ENCODE results near the gene SYTL3.
A peak's percentile ranks its signal among the peaks of the same experiment; 100 is the strongest.
"Not testable (repeated sequence)": the region's sequence is repeated elsewhere in the genome, so short reads cannot be mapped to it uniquely, and the experiment has no call there.

Gene SYTL3

DNA sequence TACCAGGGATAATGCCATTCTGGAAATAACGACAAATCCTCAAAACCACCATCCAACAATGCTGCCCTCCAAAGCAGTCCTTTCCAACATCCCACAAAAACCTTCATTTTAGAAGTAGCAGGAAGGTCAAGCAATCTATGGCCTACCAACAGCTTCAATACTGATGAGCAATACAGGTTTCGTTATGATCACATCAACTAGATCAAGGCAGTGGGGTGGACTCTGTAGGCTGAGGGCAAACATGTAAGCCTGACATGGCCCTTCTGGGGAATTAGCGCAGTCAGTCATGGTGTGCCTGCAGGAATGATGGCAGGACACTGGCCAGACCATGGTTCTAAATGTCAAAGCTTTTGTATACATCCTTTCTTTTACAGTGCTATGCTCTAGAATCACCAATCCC lies 127.7 kb downstream of the SYTL3 start:
- DNase-seq, result no peak

DNA sequence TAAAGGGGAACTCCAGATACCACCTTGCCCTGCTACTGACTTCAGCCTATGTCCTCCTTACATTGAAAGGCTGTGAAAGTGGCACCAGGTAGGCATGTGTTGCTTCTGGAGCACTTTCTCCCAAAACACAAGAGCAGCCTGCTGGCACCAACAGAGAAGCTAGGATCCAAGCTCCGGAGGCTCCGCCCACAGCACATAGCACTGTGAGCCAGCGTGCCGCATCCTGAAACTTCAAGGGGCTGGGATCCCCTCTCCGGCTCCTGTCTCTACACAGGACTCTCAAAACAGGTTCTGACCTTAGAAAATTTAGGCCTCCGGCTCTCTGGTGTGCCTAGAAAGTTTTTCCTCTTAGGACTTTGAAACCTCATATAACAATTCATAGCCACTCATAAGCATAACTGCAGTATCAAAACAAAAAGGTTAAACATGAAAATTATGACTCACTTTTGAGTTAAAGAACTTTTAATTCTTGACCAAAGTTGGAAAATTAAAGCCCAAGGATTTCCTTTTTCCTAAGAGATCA lies 128.2 kb downstream of the SYTL3 start:
- no peak for DNase-seq

- no peak for DNase-seq
Measured at GRCh38 chr6:158780246-158780884, 130.5 kb downstream of the SYTL3 start.

- DNase-seq, result peak; percentile 85
Measured at GRCh38 chr6:158780988-158781691, 131.3 kb downstream of the SYTL3 start.

DNA sequence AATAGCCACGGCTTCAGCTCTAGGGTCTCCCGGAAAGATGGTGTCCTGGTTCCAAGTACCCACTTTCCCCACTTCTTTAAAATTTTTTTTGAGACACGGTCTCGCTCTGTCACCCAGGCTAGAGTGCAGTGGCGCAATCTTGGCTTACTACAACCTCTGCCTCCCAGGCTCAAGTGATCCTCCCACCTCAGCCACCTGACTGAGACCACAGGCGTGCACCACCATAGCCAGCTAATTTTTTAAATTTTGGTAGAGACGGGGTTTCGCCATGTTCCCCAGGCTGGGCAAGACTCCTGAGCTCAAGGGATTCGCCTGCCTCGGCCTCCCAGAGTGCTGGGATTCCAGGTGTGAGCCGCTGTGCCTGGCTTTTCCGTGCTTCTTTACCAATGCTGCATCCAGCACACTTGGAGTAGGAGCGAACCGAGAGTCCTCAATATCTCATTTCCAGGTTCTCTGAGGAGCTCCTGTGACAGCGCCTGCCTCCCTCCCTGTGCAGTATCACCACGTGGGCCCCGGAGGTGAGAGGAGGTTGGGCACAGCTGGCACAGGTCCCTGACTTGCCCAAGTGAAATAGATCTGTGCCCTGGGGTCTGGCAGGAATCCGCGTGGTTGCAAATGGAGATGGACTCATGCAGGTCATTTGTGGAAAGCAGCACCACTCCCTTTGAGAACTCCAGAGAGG lies 132.0 kb downstream of the SYTL3 start:
- DNase-seq, result peak; percentile 52

DNA sequence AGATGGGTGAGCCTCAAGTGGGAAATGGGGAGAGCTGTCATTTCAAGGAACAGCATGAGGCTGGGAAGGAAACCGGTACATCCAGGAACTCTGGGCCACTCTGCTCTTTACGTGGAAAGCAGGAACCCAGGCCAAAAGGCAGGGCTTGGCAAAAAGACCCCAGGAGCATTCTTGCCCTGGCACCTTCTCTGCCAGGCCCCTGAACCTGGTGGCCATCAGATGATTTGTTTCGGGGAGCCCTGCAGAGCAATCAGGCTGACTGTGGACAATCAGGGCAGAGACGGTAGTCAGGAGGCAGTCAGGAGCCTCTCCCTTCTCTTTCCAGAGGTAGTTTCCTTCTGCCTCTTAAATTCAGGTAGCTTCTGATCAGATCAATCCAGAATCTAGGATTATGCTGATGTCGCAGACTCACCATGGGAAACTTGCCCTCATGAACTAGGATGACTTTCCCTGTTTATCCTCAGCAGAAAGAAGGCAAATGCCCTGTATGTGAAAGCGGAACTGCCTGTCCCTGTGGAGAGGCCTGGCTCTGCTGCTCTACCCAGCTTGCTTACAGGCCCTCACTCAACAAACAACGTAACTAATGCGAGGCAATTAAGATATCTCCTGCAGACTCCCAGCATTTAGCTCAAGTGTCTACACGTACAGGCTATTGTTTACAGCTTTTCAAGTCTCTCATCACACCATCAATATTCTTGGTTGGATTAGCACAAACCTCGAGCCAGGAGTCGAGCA lies 132.7 kb downstream of the SYTL3 start:
- peak; percentile 58 for DNase-seq

DNA sequence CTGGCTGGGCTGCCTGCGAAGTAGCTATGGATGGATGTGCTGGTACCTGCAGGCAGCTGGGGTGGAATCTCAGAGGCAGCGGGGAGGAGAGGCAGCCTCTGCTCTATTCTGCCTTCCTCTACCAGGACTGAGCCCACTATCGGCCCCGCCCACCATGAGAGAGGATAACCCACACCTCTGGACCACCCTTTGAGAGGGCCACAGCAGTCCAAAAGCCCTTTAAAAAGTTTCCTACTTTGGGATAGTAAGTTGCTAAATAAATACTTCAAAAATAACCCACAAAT lies 133.3 kb downstream of the SYTL3 start:
- no peak for DNase-seq

DNA sequence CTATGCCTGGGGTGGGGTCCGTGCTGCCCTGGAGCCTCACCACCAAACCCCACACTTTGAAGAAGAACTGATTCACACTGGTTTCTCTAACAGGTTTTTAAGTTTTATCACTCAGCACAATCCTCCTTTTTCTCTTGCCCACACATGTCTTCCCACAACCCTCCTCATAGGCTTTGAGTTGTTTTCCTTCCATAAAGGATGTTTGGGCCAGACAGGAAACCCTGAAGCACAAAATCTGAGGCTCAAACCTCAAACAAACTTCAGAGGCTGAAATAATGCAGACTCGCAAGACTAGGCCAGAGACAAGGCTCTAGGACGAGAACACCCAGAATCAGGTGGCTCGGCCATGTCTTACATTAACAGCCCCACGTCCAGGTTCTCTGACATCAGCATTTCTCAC lies 134.0 kb downstream of the SYTL3 start:
- DNase-seq, result peak; percentile 33

GRCh38 chr6:158784505-158784904 lies 134.7 kb downstream of the SYTL3 start:
- peak; percentile 81 for DNase-seq

- DNase-seq, result peak; percentile 50
Measured at GRCh38 chr6:158785036-158785435, 135.2 kb downstream of the SYTL3 start.

- DNase-seq, result no peak
Measured at GRCh38 chr6:158786645-158787304, 136.9 kb downstream of the SYTL3 start.

- no peak for DNase-seq
Measured at GRCh38 chr6:158787395-158787794, 137.5 kb downstream of the SYTL3 start.

GRCh38 chr6:158789115-158789917 lies 139.5 kb downstream of the SYTL3 start:
- peak; percentile 40 for DNase-seq

DNA sequence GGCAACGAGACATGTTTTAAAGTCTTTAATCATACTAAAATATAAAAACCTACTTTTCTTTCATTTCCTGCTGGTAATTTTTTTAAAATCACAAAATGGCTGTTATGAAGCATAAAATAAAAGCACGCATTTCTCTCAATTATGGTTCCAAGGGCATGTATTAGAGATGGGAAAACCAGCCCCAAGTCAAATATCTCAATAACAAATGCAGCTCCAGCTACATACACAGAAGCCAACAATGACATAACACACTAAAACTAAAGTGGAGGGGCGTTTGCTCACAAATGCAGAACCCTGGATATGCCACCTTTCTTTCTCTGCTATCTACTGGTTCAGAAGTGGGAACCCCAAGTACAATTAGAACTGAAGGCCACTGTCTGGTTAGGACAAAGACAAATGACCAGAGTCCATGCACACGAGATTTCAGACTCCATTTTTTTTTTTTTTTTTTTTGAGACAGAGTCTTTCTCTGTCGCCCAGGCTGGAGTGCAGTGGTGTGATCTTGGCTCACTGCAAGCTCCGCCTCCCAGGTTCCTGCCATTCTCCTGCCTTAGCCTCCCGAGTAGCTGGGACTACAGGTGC lies 141.5 kb downstream of the SYTL3 start:
- no peak for DNase-seq

GRCh38 chr6:158792505-158792904 lies 142.7 kb downstream of the SYTL3 start:
- DNase-seq, result not testable (repeated sequence)

- no peak for DNase-seq
Measured at GRCh38 chr6:158793432-158793831, 143.6 kb downstream of the SYTL3 start.

- no peak for DNase-seq
Measured at GRCh38 chr6:158795516-158795915, 145.7 kb downstream of the SYTL3 start.

DNA sequence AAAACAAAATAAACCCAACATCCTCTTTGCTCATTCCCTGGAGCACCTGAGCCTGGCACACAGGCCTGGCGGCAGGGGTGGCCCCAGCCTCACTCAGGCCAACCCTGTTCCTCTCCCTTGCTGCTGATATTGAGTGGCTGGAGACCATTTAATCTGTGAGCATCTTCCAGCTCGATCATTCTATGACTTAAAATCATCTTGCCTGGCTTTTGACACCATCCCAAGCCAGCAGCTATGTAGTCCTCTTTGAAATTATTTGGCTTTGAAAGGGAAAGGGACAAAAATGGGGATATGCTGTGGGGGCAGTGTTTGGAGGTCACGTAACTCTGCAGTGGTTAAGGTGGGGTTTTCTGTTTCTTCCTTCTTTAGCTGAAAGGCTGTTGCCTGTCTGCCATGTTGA lies 146.5 kb downstream of the SYTL3 start:
- no peak for DNase-seq

DNA sequence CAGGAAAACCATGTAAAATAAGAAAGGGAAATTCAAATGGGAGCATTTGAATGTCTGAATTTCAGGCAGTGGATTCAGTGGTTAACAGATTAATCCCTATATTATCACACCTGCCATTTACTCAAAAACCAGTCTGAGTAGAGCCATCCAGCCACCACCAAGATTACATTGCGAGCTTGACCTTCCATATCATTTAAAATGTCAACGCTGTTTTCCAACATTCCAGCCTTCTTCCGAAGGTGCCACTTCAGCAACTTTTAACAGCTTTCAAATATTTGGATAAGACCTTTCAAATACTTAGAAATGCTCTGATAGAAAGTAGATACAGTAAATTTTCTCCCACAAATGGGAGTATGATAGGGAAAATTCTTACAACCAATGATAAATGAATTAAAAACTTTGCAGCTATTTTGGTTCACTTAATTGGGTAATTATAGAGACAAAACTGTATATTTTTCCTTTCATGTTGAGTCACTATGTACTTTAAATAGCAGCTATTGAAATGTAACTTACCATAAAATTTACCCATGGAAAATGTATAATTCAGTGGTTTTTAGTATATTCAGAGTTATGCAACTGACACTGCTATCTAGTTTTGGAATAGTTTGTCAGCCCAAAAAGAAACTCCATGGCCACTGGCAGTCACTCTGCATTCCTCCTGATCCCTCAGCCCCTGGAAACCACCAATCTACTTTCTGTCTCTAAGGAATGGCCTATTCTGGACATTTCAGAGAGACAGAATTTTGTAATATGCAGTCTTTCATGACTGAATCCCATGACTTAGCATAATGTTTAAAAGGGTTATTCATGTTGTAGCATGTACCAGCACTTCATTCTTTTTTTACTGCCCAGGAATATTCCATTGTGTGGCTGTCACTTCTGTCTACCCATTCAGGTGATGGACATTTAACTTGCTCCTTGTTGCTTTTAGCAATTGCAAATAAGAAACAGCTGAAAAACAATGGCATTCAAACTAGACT lies 147.8 kb downstream of the SYTL3 start:
- no peak for DNase-seq

DNA sequence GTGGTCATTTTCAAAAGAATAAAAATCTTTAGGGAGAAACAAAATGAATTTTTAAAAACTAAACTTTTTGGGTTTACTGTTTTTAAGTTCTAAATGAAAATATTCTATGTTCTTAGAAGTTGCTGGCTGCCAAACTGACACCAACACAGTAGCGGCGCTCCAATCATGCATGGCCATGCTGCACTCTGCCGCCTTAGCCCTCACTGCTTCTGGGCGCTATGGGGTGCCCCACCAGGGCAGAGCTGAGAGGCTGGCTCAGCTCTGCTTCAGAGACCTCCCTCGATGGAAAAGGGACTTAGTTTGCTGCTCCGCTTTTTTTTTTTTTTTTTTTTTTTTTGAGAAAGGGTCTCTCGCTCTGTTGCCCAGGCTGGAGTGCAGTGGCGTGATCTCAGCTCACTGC lies 148.5 kb downstream of the SYTL3 start:
- DNase-seq, result no peak

Data from islet precursor cell (in vitro differentiated cells).